IPS DF 4.7 (cell line): ENCODE results near the gene ABL2.
"Not testable (repeated sequence)": the region's sequence is repeated elsewhere in the genome, so short reads cannot be mapped to it uniquely, and the experiment has no call there.

Experiments
- DNase-seq: peaks from one replicate; pipeline ENCODE4 v3.0.0-alpha.2; 2013; ENCODE audit warnings: low spot score; ENCODE audit errors: extremely low read depth

ABL2 gene

GRCh38 chr1:179170468-179170770 lies 59.1 kb downstream of the ABL2 start:
- DNase-seq = not testable (repeated sequence)

- DNase-seq = no peak
These were observed 59.6 kb downstream of the ABL2 start for GRCh38 chr1:179169616-179170467.

GRCh38 chr1:179168536-179168935 lies 60.9 kb downstream of the ABL2 start:
- no peak for DNase-seq

GRCh38 chr1:179167955-179168354 lies 61.5 kb downstream of the ABL2 start:
- no peak for DNase-seq

- no peak for DNase-seq
These were observed 62.1 kb downstream of the ABL2 start for GRCh38 chr1:179167418-179167777.

- DNase-seq = no peak
These were observed 62.6 kb downstream of the ABL2 start for GRCh38 chr1:179166663-179167417.

- DNase-seq = peak; percentile 14
These were observed 65.0 kb downstream of the ABL2 start for GRCh38 chr1:179164494-179164893.

- no peak for DNase-seq
These were observed 72.8 kb downstream of the ABL2 start for GRCh38 chr1:179156708-179157107.

- DNase-seq = no peak
These were observed 73.5 kb downstream of the ABL2 start for GRCh38 chr1:179156026-179156425.

GRCh38 chr1:179155615-179156014 lies 73.9 kb downstream of the ABL2 start:
- DNase-seq = no peak

GRCh38 chr1:179154437-179154836 lies 75.0 kb downstream of the ABL2 start:
- no peak for DNase-seq

- DNase-seq = no peak
These were observed 76.3 kb downstream of the ABL2 start for GRCh38 chr1:179153217-179153616.

- DNase-seq = no peak
These were observed 77.4 kb downstream of the ABL2 start for GRCh38 chr1:179151908-179152682.

GRCh38 chr1:179146911-179147310 lies 82.6 kb downstream of the ABL2 start:
- DNase-seq = no peak

GRCh38 chr1:179146476-179146875 lies 83.0 kb downstream of the ABL2 start:
- no peak for DNase-seq

- no peak for DNase-seq
These were observed 84.0 kb downstream of the ABL2 start for GRCh38 chr1:179145521-179145920.

- DNase-seq = no peak
These were observed 84.9 kb downstream of the ABL2 start for GRCh38 chr1:179144626-179145025.

GRCh38 chr1:179143322-179143721 lies 86.2 kb downstream of the ABL2 start:
- no peak for DNase-seq

GRCh38 chr1:179142889-179143299 lies 86.6 kb downstream of the ABL2 start:
- DNase-seq = no peak

- no peak for DNase-seq
These were observed 87.8 kb downstream of the ABL2 start for GRCh38 chr1:179141592-179142251.

GRCh38 chr1:179138755-179139154 lies 90.7 kb downstream of the ABL2 start:
- DNase-seq = not testable (repeated sequence)
